ENCODE data around the gene TCF20.

DNA sequence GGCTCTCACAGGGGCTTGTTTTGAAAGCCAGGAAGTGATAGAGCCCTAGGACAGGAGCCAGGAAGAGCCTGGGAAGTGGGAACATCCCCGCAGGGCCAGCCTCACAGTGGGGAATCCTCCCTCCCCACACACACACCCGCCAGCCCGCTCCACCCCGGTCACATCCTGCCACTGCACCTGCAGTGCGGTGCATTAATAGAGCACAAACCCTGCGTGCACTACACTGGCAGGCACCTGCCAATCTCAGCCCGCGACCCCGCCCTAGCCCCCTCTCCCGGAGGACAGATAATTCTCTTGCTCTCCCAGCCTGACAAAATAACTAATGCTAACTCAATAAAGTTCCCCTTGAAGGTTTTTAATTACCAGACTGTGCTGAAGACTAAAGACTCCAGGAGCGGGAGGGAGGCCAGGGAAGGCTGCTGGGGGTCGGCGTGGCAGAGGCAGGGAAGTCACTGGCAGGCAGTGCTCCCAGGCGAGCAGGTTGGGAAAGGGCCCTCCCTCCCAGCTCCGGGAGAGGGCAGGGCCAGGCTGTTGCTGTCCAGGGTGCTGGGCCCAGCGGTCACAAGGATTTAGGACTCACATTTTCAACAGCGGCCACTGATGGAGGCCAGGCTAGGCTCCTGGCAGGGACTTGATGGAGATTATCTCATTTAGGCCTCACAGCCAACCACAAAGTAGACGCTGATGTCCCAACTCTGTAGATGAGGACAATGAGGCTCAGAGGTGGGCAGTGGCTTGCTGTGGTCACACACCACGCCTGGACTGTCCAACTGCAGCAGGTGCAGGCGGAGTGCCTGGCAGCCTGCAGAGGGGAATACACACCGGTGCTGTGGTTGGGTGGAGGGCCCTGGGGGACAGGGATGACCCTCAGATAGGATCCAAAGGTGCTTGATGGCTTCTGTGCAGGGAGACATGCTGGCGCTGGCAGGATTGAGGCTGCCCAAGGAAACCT is 23.9 kb upstream of the TCF20 start:
- TF ChIP-seq, protein P1, sequence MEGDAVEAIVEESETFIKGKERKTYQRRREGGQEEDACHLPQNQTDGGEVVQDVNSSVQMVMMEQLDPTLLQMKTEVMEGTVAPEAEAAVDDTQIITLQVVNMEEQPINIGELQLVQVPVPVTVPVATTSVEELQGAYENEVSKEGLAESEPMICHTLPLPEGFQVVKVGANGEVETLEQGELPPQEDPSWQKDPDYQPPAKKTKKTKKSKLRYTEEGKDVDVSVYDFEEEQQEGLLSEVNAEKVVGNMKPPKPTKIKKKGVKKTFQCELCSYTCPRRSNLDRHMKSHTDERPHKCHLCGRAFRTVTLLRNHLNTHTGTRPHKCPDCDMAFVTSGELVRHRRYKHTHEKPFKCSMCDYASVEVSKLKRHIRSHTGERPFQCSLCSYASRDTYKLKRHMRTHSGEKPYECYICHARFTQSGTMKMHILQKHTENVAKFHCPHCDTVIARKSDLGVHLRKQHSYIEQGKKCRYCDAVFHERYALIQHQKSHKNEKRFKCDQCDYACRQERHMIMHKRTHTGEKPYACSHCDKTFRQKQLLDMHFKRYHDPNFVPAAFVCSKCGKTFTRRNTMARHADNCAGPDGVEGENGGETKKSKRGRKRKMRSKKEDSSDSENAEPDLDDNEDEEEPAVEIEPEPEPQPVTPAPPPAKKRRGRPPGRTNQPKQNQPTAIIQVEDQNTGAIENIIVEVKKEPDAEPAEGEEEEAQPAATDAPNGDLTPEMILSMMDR (IDR thresholded peaks at IDR 0.05 in 4 of 5, conservative IDR thresholded peaks at IDR 0.05 in 1 of 5): no peak
- TF ChIP-seq POLR2A (IDR thresholded peaks at IDR 0.05): no peak
